IMR-90 (cell line): ENCODE measurements around the gene PCK2. TPM values are rescaled to one million over a fixed set of nuclear protein-coding genes. Genes with fewer than 3 reads are reported as not detected.

Source experiments
- ATAC-seq: fragments of 200-7000 bp; cut with Tn5 transposase; 2 replicates; pipeline ENCODE4 v1.9.1; 2020; ENCODE audit warnings: low read depth, mild to moderate bottlenecking, moderate library complexity
- BruUV-seq: library from RNA; stranded (reverse); fragments of 400-500 nt; replicated peaks from 2 replicates; lab custom pipeline; 2021; lab: Mats Ljungman, UMichigan
- CTCF ChIA-PET: fragments of 300-600 bp; formaldehyde crosslinking; extraction: SDS; loops from one replicate; lab custom pipeline; 2021; ENCODE audit warnings: antibody characterized with exemption; lab: Yijun Ruan, JAX
- POLR2A ChIA-PET: fragments of 300-600 bp; sonication (Branson Sonifier 250); formaldehyde crosslinking; loops from one replicate; lab custom pipeline; 2022; ENCODE audit warnings: antibody characterized with exemption; ENCODE audit not compliant: unreplicated experiment; lab: Charles Lee
- DNase-seq: peaks from one replicate; pipeline ENCODE4 v3.0.0; 2013
- H2AFZ ChIP-seq: replicated peaks from 2 replicates; pipeline ENCODE3; 2013; ENCODE audit warnings: low read length, mild to moderate bottlenecking; ENCODE audit not compliant: poor library complexity
- H2AK5ac ChIP-seq: 2 replicates; pipeline ENCODE4 v1.6.1; 2013; ENCODE audit warnings: low read depth, low read length, inconsistent platforms
- H2AK9ac ChIP-seq: replicated peaks from 2 replicates; pipeline ENCODE3; 2013; ENCODE audit warnings: mild to moderate bottlenecking, low read depth, low read length, moderate library complexity; ENCODE audit not compliant: poor library complexity
- H2BK120ac ChIP-seq: 2 replicates; pipeline ENCODE4 v1.6.1; 2013; ENCODE audit warnings: low read depth, low read length, inconsistent platforms
- H2BK15ac ChIP-seq: 3 replicates; pipeline ENCODE4 v1.6.1; 2013; ENCODE audit warnings: low read depth, low read length, inconsistent platforms
- H2BK20ac ChIP-seq: 2 replicates; pipeline ENCODE4 v1.6.1; 2013; ENCODE audit warnings: low read depth, mild to moderate bottlenecking, inconsistent platforms, low read length, moderate library complexity
- H2BK5ac ChIP-seq: 2 replicates; pipeline ENCODE4 v1.6.1; 2013; ENCODE audit warnings: mild to moderate bottlenecking, low read depth, low read length, inconsistent platforms; ENCODE audit not compliant: poor library complexity, severe bottlenecking
- H3K14ac ChIP-seq: replicated peaks from 2 replicates; pipeline ENCODE4 v1.6.1; 2013; ENCODE audit warnings: low read depth, low read length, inconsistent platforms
- H3K18ac ChIP-seq: 2 replicates; pipeline ENCODE4 v1.6.1; 2013; ENCODE audit warnings: low read depth, low read length, control low read depth
- H3K23ac ChIP-seq: 2 replicates; pipeline ENCODE4 v1.6.1; 2013; ENCODE audit warnings: low read depth, low read length, inconsistent platforms
- H3K27ac ChIP-seq: 2 replicates; pipeline ENCODE4 v1.5.1; 2013; ENCODE audit warnings: mild to moderate bottlenecking, control low read depth, low read length; ENCODE audit not compliant: insufficient read depth
- H3K27me3 ChIP-seq: 2 replicates; pipeline ENCODE4 v1.6.1; 2013; ENCODE audit warnings: low read length; ENCODE audit not compliant: control insufficient read depth, insufficient read depth
- H3K36me3 ChIP-seq: 2 replicates; pipeline ENCODE4 v1.6.1; 2013; ENCODE audit warnings: low read length, mixed read lengths; ENCODE audit not compliant: control insufficient read depth, insufficient read depth
- H3K4ac ChIP-seq: 2 replicates; pipeline ENCODE4 v1.6.1; 2013; ENCODE audit warnings: low read depth, low read length, inconsistent platforms
- H3K4me1 ChIP-seq: 2 replicates; pipeline ENCODE4 v1.6.1; 2013; ENCODE audit warnings: low read length, mixed read lengths; ENCODE audit not compliant: control insufficient read depth, insufficient read depth
- H3K4me2 ChIP-seq: 2 replicates; pipeline ENCODE4 v1.6.1; 2013; ENCODE audit warnings: low read depth, mild to moderate bottlenecking, control low read depth, low read length, moderate library complexity
- H3K4me3 ChIP-seq: 2 replicates; pipeline ENCODE4 v1.5.1; 2013; ENCODE audit warnings: low read depth, mild to moderate bottlenecking, control low read depth, low read length, moderate library complexity; ENCODE audit not compliant: insufficient read depth
- H3K56ac ChIP-seq: 2 replicates; pipeline ENCODE4 v1.6.1; 2013; ENCODE audit warnings: low read length, inconsistent platforms; ENCODE audit not compliant: insufficient read depth; ENCODE audit errors: extremely low read depth
- H3K79me1 ChIP-seq, 2 experiments: 2 replicates each; pipeline ENCODE4 v1.6.1; 2013; ENCODE audit warnings: low read length in 2 of 2, inconsistent platforms in 1 of 2, low read depth in 1 of 2
- H3K9ac ChIP-seq: 2 replicates; pipeline ENCODE4 v1.6.1; 2013; ENCODE audit warnings: low read depth, low read length, control low read depth
- H3K9me1 ChIP-seq: 2 replicates; pipeline ENCODE4 v1.6.1; 2013; ENCODE audit warnings: low read length, inconsistent platforms; ENCODE audit not compliant: insufficient read depth
- H3K9me3 ChIP-seq: 2 replicates; pipeline ENCODE4 v1.6.1; 2013; ENCODE audit warnings: low read length; ENCODE audit not compliant: control insufficient read depth, insufficient read depth
- H4K20me1 ChIP-seq: 2 replicates; pipeline ENCODE4 v1.6.1; 2013; ENCODE audit warnings: low read length, inconsistent platforms; ENCODE audit not compliant: insufficient read depth
- H4K5ac ChIP-seq: 2 replicates; pipeline ENCODE4 v1.6.1; 2013; ENCODE audit warnings: mild to moderate bottlenecking, low read depth, low read length, control low read depth
- H4K8ac ChIP-seq, 2 experiments: 2 replicates each; pipeline ENCODE4 v1.6.1; 2013; ENCODE audit warnings: low read depth in 2 of 2, low read length in 2 of 2, control low read depth in 1 of 2, inconsistent platforms in 1 of 2
- H4K91ac ChIP-seq: 2 replicates; pipeline ENCODE4 v1.6.1; 2013; ENCODE audit warnings: low read depth, low read length, inconsistent platforms; ENCODE audit not compliant: insufficient read depth
- BHLHE40 ChIP-seq: fragments of 150-350 bp; IDR thresholded peaks from 2 replicates; pipeline ENCODE4 v1.6.1; 2016; ENCODE audit warnings: mild to moderate bottlenecking, low read depth, low read length
- CHD1 ChIP-seq: IDR thresholded peaks from 2 replicates; pipeline ENCODE4 v1.6.1; 2012; ENCODE audit warnings: low read depth, low read length, improper control_type of control experiment
- FOS ChIP-seq: fragments of 150-350 bp; IDR thresholded peaks from 2 replicates; pipeline ENCODE4 v1.6.1; 2016; ENCODE audit warnings: low read depth, low read length
- MAFK ChIP-seq: IDR thresholded peaks from 2 replicates; pipeline ENCODE4 v1.6.1; 2012; ENCODE audit warnings: low read depth, low read length, improper control_type of control experiment
- MAZ ChIP-seq: IDR thresholded peaks from 2 replicates; pipeline ENCODE4 v1.6.1; 2012; ENCODE audit warnings: low read depth, mild to moderate bottlenecking, low read length, improper control_type of control experiment, moderate library complexity, borderline replicate concordance
- MXI1 ChIP-seq: IDR thresholded peaks from 2 replicates; pipeline ENCODE4 v1.6.1; 2012; ENCODE audit warnings: low read depth, mild to moderate bottlenecking, low read length, moderate library complexity, borderline replicate concordance
- NFE2L2 ChIP-seq: fragments of 150-350 bp; IDR thresholded peaks from 2 replicates; pipeline ENCODE4 v1.6.1; 2016; ENCODE audit warnings: low read depth, mild to moderate bottlenecking, low read length
- RAD21 ChIP-seq: IDR thresholded peaks from 2 replicates; pipeline ENCODE4 v1.6.1; 2012; ENCODE audit warnings: low read length, improper control_type of control experiment
- RCOR1 ChIP-seq: IDR thresholded peaks from 2 replicates; pipeline ENCODE4 v1.6.1; 2012; ENCODE audit warnings: mild to moderate bottlenecking, low read length, improper control_type of control experiment; ENCODE audit not compliant: insufficient replicate concordance
- RFX5 ChIP-seq: IDR thresholded peaks from 2 replicates; pipeline ENCODE4 v1.8.0; 2012; ENCODE audit warnings: low read depth, mild to moderate bottlenecking, low read length, moderate library complexity
- WGBS, 2 experiments: methylation state at CpG; one replicate each; pipeline versions ENCODE4 v1.1.5 to v1.1.7; 2013; ENCODE audit warnings: missing lambda C conversion rate in 2 of 2; ENCODE audit not compliant: insufficient read length in 1 of 2; ENCODE audit errors: extremely low coverage in 2 of 2; 5-methylcytosine and 5-hydroxymethylcytosine counted together
- dilution Hi-C: fragments of 300-500 bp; cut with HindIII; formaldehyde crosslinking; loops from one replicate; pipeline ENCODE4 v1.14.3; 2018; ENCODE audit warnings: low sequenced_read_pairs; ENCODE audit not compliant: unreplicated experiment
- in situ Hi-C: fragments of 300-500 bp; cut with MboI; formaldehyde crosslinking; loops from 3 replicates; pipeline ENCODE4 v1.14.3; 2019; ENCODE audit warnings: low sequenced_read_pairs, inconsistent platforms, mixed read lengths
- intact Hi-C: fragments of 100-400 bp; cut with micrococcal nuclease; formaldehyde crosslinking; loops from 2 replicates; pipeline ENCODE4 v1.10.0; 2022
- polyA plus RNA-seq, 3 experiments: library from polyadenylated mRNA; depleted of rRNA; stranded (reverse); fragments of >200 nt; gene quantifications; 2 replicates each; pipeline ENCODE4 v1.2.3, GENCODE V29; 2012; ENCODE audit warnings: low replicate concordance in 1 of 3
- total RNA-seq: library from RNA; depleted of rRNA; stranded (reverse); fragments of >200 nt; gene quantifications from 2 replicates; pipeline ENCODE4 v1.2.3, GENCODE V29; 2012
- TF ChIP-seq, protein P1 (sequence below): fragments of 150-350 bp; IDR thresholded peaks from 2 replicates; pipeline ENCODE4 v1.6.1; 2016; ENCODE audit warnings: low read depth, mild to moderate bottlenecking, low read length, moderate library complexity, borderline replicate concordance
- TF ChIP-seq, protein P2 (sequence below): conservative IDR thresholded peaks from 2 replicates; pipeline ENCODE4 v1.5.1; 2012; ENCODE audit warnings: mild to moderate bottlenecking, low read depth, low read length, improper control_type of control experiment
- TF ChIP-seq, protein P3 (sequence below): fragments of 150-350 bp; IDR thresholded peaks from 2 replicates; pipeline ENCODE4 v1.6.1; 2017; ENCODE audit warnings: mild to moderate bottlenecking, antibody characterized with exemption, low read length, low read depth

PCK2 gene
- total and polyA plus RNA-seq, 2 of the 4 experiments (the other 2 are of a cell fraction) = 13.4 to 29.4 TPM

DNA sequence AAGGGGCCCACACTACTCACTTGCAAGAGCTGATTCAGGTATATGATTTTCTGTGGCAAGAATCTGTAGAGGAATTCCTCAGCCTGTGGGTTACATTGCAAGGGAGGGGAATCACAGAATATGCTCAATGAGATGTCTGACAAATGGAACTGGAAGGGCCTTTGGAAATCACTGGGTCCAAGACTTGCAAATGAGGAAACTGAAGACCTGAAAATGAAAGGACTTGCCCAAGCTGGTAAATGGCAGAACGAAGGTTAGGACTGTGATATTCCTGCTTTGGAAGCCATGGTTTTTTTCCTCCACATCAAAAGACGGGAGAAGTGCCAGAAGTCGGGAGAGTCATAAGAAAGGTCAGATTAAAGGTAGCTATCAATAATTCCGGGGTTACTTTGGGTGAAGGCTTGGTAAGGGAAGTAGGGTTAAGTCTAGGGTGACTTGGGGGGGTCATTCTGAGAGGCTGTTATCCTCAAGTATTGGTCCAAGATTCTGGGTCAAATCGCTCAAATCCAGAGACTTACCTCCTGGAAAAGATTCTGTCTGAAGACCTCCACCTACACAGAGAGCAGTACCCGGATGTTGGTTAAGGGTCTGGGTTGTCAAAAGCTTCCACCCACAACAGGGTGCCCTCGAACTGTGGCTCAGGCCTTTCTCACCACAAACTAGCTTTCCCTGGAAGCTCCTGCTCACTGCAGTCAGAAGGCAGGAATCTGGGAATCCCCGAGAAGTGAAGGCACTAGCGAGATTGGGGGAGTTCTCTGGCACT is 51.8 kb downstream of the PCK2 start:
- intact Hi-C loops = loop anchor here (2.0 kb wide), 1 partner anchor 151 kb away; no protein-coding TSS in a partner anchor
- peak; percentile 80 for DNase-seq
- TF ChIP-seq RAD21 (no peak), MXI1 (no peak), RFX5 (no peak), MAZ (no peak), CHD1 (no peak), NFE2L2 (no peak), MAFK (no peak), FOS (no peak), BHLHE40 (no peak), RCOR1 (no peak)
- TF ChIP-seq, protein P1, sequence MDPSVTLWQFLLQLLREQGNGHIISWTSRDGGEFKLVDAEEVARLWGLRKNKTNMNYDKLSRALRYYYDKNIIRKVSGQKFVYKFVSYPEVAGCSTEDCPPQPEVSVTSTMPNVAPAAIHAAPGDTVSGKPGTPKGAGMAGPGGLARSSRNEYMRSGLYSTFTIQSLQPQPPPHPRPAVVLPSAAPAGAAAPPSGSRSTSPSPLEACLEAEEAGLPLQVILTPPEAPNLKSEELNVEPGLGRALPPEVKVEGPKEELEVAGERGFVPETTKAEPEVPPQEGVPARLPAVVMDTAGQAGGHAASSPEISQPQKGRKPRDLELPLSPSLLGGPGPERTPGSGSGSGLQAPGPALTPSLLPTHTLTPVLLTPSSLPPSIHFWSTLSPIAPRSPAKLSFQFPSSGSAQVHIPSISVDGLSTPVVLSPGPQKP = no peak
- TF ChIP-seq, protein P2, sequence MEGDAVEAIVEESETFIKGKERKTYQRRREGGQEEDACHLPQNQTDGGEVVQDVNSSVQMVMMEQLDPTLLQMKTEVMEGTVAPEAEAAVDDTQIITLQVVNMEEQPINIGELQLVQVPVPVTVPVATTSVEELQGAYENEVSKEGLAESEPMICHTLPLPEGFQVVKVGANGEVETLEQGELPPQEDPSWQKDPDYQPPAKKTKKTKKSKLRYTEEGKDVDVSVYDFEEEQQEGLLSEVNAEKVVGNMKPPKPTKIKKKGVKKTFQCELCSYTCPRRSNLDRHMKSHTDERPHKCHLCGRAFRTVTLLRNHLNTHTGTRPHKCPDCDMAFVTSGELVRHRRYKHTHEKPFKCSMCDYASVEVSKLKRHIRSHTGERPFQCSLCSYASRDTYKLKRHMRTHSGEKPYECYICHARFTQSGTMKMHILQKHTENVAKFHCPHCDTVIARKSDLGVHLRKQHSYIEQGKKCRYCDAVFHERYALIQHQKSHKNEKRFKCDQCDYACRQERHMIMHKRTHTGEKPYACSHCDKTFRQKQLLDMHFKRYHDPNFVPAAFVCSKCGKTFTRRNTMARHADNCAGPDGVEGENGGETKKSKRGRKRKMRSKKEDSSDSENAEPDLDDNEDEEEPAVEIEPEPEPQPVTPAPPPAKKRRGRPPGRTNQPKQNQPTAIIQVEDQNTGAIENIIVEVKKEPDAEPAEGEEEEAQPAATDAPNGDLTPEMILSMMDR = no peak
- TF ChIP-seq, protein P3, sequence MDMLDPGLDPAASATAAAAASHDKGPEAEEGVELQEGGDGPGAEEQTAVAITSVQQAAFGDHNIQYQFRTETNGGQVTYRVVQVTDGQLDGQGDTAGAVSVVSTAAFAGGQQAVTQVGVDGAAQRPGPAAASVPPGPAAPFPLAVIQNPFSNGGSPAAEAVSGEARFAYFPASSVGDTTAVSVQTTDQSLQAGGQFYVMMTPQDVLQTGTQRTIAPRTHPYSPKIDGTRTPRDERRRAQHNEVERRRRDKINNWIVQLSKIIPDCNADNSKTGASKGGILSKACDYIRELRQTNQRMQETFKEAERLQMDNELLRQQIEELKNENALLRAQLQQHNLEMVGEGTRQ = no peak

More for the DNA sequence above, 51.8 kb downstream of the PCK2 start:
- no CpG with 5 or more reads among the region's 9 CpGs for WGBS, 2 experiments
- peak; percentile 0 for ATAC-seq
- H3K9me3 ChIP-seq = no peaks in the 10 kb centered on the region
- peaks cover 15% of the 10 kb centered on the region for H3K9me1 ChIP-seq
- H3K56ac ChIP-seq = peak overlapping the region; percentile 67
- H3K9ac ChIP-seq = peak overlapping the region; percentile 76
- peak overlapping the region; percentile 71 for H2BK5ac ChIP-seq
- peak overlapping the region; percentile 72 for H3K14ac ChIP-seq
- dilution Hi-C loops (no loop called here), in situ Hi-C loops (loop anchor here (25.0 kb wide), 2 partner anchors 834 to 1059 kb away; partner anchors contain the start of genes ACIN1, BCL2L2, C14orf119 and PABPN1)
- H3K4me2 ChIP-seq = peak overlapping the region; percentile 96
- POLR2A ChIA-PET = interaction anchor here (1.4 kb wide), 1 partner anchor 32 kb away, joined by 6 read pairs; the partner anchor contains the start of genes DCAF11 and NRL
- H4K91ac ChIP-seq = peak overlapping the region; percentile 75
- H4K8ac ChIP-seq = peak overlapping the region; percentile 2 to 66; a peak in 2 of 4 replicates
- H3K23ac ChIP-seq = peak overlapping the region; percentile 88
- H2BK20ac ChIP-seq = no peak overlapping the region; the same call in 1 of the 2 replicates
- H3K36me3 ChIP-seq = peaks cover 19% of the 10 kb centered on the region
- peak overlapping the region; percentile 86 for H3K4me3 ChIP-seq
- peak overlapping the region; percentile 92 for H2AK9ac ChIP-seq
- peak overlapping the region; percentile 85 for H2AFZ ChIP-seq
- peak overlapping the region; percentile 72 for H2AK5ac ChIP-seq
- peak overlapping the region; percentile 70 for H3K4ac ChIP-seq
- H3K27me3 ChIP-seq = no peaks in the 10 kb centered on the region
- peak overlapping the region; percentile 10; the same call in 1 of the 3 replicates for H2BK15ac ChIP-seq
- H4K20me1 ChIP-seq = peaks cover 12% of the 10 kb centered on the region
- CTCF ChIA-PET = interaction anchor here (0.6 to 1.5 kb wide), 4 partner anchors 10 to 297 kb away, joined by 3 read pairs; partner anchors contain the start of gene IRF9
- H2BK120ac ChIP-seq = 0 out of 2 replicates have a peak overlapping the region, but pooled peaks have one; percentile 3
- H3K27ac ChIP-seq = peak overlapping the region; percentile 79
- H3K79me1 ChIP-seq = peaks cover 34 to 72% of the 10 kb centered on the region in 2 experiments
- H4K5ac ChIP-seq = peak overlapping the region; percentile 46; the same call in 1 of the 2 replicates
- H3K4me1 ChIP-seq = peaks cover 10% of the 10 kb centered on the region
- peak overlapping the region; percentile 22; the same call in 1 of the 2 replicates for H3K18ac ChIP-seq
- TSS peak; percentile 63 for BruUV-seq
